ENCODE data around the gene CFAP221.
A peak's percentile ranks its signal among the peaks of the same experiment; 100 is the strongest.

Gene CFAP221

GRCh38 chr2:119545754-119546446 lies 1.7 kb downstream of the CFAP221 start:
- no peak for DNase-seq (ENCODE audit: low read depth)
- H3K4me3 ChIP-seq (ENCODE audit: control insufficient read depth, low read depth, low read length): no peak overlapping the region
- no peak for TF ChIP-seq CTCF (IDR thresholded peaks at IDR 0.05; ENCODE audit: control insufficient read depth, insufficient read depth, low read depth, low read length, missing control alignments)

- no peak overlapping the region for H3K4me3 ChIP-seq (ENCODE audit: control insufficient read depth, low read depth, low read length)
- no peak for TF ChIP-seq CTCF (IDR thresholded peaks at IDR 0.05; ENCODE audit: control insufficient read depth, insufficient read depth, low read depth, low read length, missing control alignments)
- DNase-seq (ENCODE audit: low read depth): no peak
These were observed 2.2 kb downstream of the CFAP221 start for GRCh38 chr2:119546447-119546767.

- TF ChIP-seq CTCF (IDR thresholded peaks at IDR 0.05; ENCODE audit: control insufficient read depth, insufficient read depth, low read depth, low read length, missing control alignments): no peak
- DNase-seq (ENCODE audit: low read depth): no peak
- no peak overlapping the region for H3K4me3 ChIP-seq (ENCODE audit: control insufficient read depth, low read depth, low read length)
These were observed 4.4 kb downstream of the CFAP221 start for GRCh38 chr2:119548516-119549120.

DNA sequence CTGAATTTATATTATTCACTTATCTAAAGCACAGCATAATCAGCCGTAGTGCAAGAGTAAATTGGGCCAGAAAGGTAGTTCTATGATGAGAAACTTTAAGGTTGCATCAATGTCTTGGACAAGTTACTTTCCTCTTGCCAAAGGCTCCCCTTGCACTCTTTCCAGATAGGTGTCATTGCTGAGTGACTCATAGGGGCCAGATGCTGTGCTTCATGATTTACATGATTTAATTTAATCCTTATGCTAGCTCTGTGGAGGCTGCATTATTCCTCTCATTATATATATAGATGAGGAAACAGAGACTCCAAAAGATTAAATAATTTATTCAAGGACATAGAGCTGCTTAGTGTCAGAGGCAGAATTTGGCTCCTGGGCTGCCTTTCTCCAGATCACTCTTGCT lies 5.0 kb downstream of the CFAP221 start:
- TF ChIP-seq CTCF (IDR thresholded peaks at IDR 0.05; ENCODE audit: control insufficient read depth, insufficient read depth, low read depth, low read length, missing control alignments): no peak
- H3K4me3 ChIP-seq (ENCODE audit: control insufficient read depth, low read depth, low read length): no peak overlapping the region
- DNase-seq (ENCODE audit: low read depth): peak; percentile 11

- TF ChIP-seq CTCF (IDR thresholded peaks at IDR 0.05; ENCODE audit: control insufficient read depth, insufficient read depth, low read depth, low read length, missing control alignments): no peak
- no peak for DNase-seq (ENCODE audit: low read depth)
- no peak overlapping the region for H3K4me3 ChIP-seq (ENCODE audit: control insufficient read depth, low read depth, low read length)
These were observed 6.1 kb downstream of the CFAP221 start for GRCh38 chr2:119550346-119550745.

- no peak overlapping the region for H3K4me3 ChIP-seq (ENCODE audit: control insufficient read depth, low read depth, low read length)
- TF ChIP-seq CTCF (IDR thresholded peaks at IDR 0.05; ENCODE audit: control insufficient read depth, insufficient read depth, low read depth, low read length, missing control alignments): no peak
- DNase-seq (ENCODE audit: low read depth): no peak
These were observed 6.6 kb downstream of the CFAP221 start for GRCh38 chr2:119550856-119551255.

Measured in AG09309 (cell line).